HG03521 (cell line): ENCODE measurements around the gene TBC1D22A.

Source experiments
- ATAC-seq: cut with Tn5 transposase; IDR thresholded peaks from one replicate; pipeline ENCODE4 v1.9.1; 2021; ENCODE audit warnings: mild to moderate bottlenecking, moderate library complexity; ENCODE audit not compliant: unreplicated experiment

Gene TBC1D22A

GRCh38 chr22:47005506-47006408, 243.3 kb downstream of the TBC1D22A start:
- no peak for ATAC-seq

- no peak for ATAC-seq
These were observed 244.0 kb downstream of the TBC1D22A start for GRCh38 chr22:47006433-47006832.

DNA sequence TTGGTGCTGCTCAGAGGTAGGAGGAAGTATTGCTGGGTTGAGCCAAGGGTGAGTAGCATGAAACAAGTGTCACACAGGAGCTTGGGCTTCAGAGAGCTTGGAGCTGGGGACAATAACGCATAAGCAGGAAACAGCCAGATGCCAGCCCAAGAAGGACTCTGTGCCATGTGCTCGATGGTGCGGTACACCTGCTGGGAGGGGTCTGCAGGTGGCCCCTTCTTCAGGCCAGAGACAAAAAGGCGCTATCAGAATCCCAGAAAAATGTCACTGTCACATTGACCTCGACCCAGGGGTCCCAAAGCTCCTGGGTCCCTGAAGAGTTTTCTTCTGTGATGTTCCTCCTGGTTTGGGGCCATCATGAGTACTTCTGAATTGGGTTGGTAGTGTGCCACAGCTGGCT, 244.4 kb downstream of the TBC1D22A start:
- no peak for ATAC-seq

- ATAC-seq = no peak
These were observed 245.0 kb downstream of the TBC1D22A start for GRCh38 chr22:47007496-47007895.

GRCh38 chr22:47008208-47008885, 245.9 kb downstream of the TBC1D22A start:
- no peak for ATAC-seq

GRCh38 chr22:47009304-47010101, 247.1 kb downstream of the TBC1D22A start:
- no peak for ATAC-seq

GRCh38 chr22:47010211-47010610, 247.8 kb downstream of the TBC1D22A start:
- no peak for ATAC-seq

- ATAC-seq = no peak
These were observed 248.8 kb downstream of the TBC1D22A start for GRCh38 chr22:47011131-47011858.

GRCh38 chr22:47011859-47012258, 249.4 kb downstream of the TBC1D22A start:
- no peak for ATAC-seq

DNA sequence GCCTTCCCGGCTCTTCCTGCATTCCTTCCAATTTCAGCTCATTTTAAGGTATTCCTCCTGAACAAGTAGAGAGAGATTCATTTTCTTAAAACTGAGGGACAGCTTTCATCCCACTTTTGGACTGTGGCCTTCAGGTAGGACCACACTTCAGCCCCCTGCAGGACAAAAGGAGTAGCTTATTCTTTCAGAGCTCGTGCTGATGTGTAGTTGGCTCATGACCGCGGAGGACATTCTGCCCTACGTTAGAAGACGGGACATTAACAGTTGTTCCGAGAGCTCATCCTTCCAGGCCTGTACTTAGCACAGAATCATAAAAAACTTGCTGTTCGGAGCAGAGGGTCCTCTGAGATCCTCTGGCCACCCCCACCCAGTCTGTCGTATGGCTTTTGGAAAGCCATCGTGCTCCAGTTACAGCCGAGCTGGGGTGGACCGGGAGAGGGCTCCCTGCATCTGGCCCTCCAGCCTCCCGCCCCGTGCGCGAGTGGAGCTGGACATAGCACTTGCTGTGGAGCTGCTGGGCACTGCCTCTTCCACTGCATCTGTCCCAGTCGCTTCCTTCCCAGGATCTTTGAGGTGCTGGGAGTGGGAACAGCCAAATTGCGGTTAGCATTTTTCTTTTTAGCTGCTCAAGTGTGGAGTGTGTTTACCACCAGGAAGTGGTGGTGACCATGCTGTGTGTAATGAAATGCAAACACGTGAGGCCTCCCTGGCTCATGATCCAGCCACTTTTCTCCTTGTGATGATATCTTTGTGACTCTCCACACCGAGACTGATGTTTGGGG, 250.3 kb downstream of the TBC1D22A start:
- ATAC-seq = no peak

- ATAC-seq = no peak
These were observed 251.6 kb downstream of the TBC1D22A start for GRCh38 chr22:47013861-47014635.

- no peak for ATAC-seq
These were observed 252.3 kb downstream of the TBC1D22A start for GRCh38 chr22:47014636-47015345.

- no peak for ATAC-seq
These were observed 253.2 kb downstream of the TBC1D22A start for GRCh38 chr22:47015589-47016178.

DNA sequence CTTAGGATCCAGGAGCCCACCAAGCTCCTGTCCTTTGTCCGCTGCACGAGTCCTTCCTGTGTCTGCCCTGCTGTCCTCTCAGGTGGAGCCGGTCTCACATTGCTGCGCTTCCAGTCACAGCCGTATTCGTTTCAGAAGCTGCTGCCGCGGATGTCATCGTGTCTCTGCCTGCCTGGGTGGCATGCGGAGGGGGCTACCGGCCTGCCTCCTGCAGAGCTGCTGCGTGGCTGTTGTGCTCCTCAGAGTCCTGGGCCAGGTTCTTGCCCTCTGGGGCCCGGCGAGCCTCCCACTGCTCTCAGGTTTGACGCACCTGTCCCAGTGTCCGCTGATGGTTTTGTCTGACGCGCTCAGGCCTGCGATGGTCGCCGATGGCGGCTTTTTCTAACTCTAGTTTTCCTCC, 254.2 kb downstream of the TBC1D22A start:
- ATAC-seq = no peak

GRCh38 chr22:47017245-47017644, 254.8 kb downstream of the TBC1D22A start:
- no peak for ATAC-seq

DNA sequence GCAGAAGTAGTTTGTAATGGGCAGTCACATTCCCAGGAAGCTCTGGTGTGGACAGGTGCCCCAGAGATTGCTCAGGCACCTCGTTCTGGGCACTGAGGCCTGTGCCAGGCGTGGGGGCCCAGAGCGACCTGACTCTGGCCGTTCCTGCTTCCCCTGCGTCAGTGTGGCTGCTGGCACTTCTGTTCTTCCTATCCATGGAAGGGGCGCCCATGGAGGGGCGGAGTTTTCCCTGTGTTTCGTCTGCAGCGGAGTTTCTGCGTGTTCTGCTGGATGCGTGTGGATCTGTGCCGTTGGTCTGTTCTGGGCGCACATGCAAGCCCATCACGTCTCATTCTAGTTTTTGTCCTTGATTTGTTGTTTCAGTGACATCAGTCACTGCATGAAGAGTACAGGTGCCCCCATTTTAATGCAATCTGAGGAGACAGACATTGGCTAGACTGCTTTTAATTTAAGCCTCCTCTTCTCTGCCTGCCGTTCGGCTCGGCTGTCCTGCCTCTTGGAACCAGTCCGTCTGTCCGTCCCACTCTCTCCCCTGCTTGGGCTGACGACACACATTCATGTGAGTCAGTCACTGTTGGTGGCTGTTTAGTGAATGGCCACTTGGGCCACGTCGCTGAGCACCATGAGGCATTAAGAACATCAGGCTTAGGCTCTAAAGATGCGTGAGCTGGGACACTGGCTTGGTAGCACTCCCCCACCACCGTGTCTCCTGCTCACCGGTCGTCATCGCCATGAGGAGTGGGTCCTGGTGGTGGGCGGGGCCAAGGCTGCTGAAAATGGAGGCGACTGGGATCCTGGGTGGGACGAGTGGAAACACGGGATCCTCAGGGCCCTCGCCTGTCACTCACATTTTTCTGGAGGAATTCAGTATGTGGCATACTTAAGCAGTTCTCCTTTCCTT, 255.8 kb downstream of the TBC1D22A start:
- ATAC-seq = no peak
